GM18909 (cell line): ENCODE measurements around the gene PTGES3.
A peak's percentile ranks its signal among the peaks of the same experiment; 100 is the strongest.
"Not testable (repeated sequence)": the region's sequence is repeated elsewhere in the genome, so short reads cannot be mapped to it uniquely, and the experiment has no call there.

ENCODE experiments used
- ATAC-seq: cut with Tn5 transposase; IDR thresholded peaks from one replicate; pipeline ENCODE4 v1.9.1; 2021; ENCODE audit warnings: mild to moderate bottlenecking; ENCODE audit not compliant: unreplicated experiment, poor library complexity

Gene PTGES3

GRCh38 chr12:56713345-56713744 lies 25.3 kb upstream of the PTGES3 start:
- ATAC-seq: no peak

DNA sequence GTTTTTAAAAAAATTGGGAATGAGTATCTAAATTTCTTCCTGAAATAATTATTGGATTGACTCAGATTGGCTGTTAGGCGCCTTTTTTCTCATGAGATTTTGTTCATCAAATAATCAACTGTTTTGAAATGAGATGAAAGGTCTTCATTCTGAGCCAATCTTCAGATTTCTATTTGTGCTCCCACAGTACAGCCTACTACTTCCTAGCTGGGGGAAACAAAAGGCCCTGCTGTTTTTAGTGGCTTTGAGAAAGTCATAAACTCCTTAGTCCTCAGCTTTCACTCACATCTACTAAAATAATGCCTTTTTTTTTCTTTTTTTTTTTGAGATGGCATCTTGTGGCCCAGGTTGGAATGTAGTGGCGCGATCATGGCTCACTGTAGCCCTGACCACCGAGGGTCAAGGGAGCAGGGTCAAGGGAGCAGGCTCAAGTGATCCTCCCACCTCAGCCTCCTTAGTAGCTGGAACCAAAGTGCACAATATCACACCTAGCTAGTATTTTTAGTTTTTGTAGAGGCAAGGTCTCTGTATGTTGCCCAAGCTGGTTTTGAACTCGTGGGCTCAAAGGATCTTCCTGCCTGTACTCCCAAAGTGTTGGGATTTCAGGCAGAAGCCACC lies 21.8 kb upstream of the PTGES3 start:
- ATAC-seq: no peak

- ATAC-seq: not testable (repeated sequence)
These were observed 16.4 kb upstream of the PTGES3 start for GRCh38 chr12:56704522-56704921.

GRCh38 chr12:56699020-56699661 lies 11.1 kb upstream of the PTGES3 start:
- no peak for ATAC-seq

DNA sequence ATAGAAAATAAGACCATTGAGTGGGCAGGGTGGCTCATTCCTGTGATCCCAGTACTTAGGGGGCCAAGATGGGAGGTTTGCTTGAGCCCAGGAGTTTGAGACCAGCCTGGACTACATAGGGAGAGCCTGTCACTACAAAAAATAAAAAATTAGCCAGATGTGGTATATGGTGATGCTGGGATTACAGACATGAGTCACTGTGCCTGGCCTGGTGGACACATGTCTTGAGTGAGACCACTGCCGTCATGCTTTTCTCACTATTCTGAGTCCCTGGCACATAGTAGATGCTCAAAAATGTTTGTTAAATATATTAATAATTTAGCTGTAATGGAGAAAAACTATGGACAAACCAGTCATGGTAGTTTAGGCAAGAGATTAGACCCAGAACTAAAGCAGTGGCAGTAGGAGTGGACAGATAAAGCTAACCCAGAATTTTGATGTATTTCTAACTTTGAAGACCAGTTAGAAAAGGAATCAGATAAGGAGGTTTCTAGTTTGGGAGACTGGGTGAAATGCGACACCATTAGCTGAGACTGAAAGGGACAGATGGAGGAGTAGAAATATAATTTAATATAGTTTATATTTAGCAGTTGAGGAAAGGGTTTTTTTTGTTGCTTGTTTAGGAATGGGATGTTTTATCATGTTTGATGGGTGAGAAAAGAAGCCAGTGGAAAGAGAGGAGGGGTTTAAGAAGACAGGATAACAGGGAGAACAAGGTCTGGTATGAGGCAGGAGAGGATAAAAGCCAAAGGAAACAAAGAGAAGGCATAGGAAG lies 7.4 kb upstream of the PTGES3 start:
- no peak for ATAC-seq

DNA sequence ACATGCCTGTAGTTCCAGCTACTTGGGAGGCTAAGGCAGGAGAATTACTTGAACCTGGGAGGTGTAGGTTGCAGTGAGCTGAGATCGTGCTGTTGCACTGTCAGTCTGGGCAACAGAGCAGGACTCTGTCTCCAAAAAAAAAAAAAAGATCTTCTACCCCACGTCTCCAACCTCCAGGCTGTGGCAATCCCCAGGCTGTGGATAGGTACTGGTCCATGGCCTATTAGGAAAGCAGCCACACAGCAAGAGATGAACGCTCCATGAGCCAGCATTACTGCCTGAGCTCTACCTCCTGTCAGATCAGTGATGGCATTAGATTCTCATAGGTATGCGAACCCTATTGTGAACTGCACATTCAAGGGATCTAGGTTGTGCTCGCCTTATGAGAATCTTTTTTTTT lies 6.1 kb upstream of the PTGES3 start:
- ATAC-seq: no peak

DNA sequence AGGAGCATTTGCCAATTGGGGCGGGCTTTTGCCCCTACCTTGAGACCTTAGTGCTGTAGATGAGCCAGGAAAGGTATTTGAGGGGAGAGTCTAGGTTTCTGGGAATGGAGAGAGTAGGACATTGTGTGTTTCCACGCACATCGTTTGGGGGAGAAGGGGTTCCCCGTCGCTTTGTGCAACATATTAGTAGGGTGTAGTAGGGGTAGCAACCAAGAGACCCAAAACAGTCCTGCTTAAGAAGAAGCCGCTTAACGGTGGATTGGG lies 694 bp upstream of the PTGES3 start:
- ATAC-seq: no peak

GRCh38 chr12:56687223-56688128 lies 608 bp downstream of the PTGES3 start:
- ATAC-seq: peak; percentile 7

DNA sequence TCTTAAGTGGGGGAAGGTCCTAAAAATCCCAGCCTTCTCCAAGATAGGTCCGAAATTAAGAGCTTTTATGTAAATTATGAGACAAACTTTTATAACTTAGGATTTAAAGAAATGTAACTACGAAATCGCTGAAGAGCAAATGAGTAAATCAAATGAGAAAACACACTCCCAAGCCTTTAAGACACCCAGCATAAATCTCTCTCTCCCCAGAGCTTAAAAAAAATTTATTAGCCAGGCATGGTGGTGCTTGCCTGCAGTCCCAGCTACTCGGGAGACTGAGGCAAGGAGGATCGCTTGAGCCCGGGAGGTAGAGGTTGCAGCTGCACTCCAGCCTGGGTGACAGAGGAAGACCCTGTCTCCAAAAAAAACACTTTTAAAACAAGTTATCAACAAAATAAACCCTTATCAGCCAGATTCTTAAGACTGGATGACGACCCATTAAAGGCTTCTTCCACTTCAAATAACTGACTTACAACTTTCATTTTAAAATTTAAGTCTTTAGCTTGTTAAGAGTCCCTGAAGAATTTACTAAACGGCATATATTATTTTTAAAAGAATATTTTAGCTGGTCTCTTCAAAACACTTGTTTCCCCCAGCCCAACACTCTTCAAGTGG lies 3.2 kb downstream of the PTGES3 start:
- ATAC-seq: no peak

GRCh38 chr12:56682323-56682722 lies 5.8 kb downstream of the PTGES3 start:
- no peak for ATAC-seq

DNA sequence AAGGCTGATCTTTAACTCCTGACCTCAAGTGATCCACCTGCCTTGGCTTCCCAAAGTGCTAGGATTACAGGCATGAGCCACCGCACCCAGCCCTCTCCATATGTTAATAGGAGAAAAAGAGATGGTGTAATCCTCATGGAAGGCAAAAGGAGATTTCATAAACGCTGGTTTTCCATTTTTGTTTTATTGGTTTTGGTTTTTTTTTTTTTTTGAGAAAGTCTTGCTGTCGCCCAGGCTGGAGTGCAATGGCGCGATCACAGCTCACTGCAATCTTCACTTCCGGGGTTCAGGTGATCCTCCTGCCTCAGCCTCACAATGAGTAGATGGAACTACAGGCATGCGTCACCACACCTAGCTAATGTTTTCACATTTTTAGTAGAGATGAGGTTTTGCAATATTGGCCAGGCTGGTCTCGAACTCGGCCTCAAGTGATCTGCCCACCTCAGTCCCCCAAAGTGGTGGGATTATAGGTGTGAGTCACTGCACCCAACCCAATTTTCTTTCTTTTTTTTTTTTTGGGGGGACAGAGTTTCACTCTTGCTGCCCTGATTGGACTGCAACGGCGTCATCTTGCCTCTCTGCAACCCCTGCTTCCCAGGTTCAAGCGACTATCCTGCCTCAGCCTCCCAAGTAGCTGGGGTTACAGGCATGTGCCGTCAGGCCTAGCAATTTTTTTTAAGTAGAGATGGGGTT lies 8.1 kb downstream of the PTGES3 start:
- ATAC-seq: no peak

DNA sequence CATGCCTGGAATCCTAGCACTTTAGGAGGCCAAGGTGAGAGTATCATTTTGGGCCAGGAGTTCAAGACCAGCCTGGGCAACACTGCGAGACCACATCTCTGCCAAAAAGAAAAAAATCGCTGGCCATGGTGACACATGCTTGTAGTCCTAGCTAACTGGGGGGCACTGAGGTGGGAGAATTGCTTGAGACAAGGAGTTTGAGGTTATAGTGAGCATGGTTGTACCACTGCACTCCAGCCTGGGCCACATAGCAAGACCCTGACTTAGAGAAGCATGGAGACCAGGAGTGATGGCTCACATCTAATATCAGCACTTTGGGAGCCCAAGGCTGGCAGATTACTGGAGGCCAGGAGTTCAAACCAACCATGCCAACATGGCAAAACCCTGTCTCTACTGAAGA lies 9.2 kb downstream of the PTGES3 start:
- no peak for ATAC-seq

DNA sequence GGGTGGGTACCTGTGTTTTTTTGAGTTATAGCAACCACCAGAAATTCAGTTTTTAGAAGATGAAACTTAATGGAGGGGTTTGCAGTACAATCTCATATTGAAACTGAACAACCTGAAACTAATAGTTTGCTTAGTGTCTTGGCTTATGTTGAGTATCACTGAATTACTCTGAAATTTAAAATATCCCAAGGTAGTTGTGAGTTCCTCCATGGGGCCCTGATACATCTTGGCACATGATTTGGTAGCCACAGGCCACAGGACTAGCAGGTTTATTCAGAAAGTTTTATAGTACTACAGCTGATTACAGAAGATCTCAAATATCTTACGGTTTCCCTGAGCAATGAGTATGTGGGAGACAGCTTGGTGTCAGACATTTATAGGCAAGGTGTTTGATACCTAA lies 10.4 kb downstream of the PTGES3 start:
- peak; percentile 60 for ATAC-seq

- ATAC-seq: no peak
These were observed 11.1 kb downstream of the PTGES3 start for GRCh38 chr12:56676851-56677580.

DNA sequence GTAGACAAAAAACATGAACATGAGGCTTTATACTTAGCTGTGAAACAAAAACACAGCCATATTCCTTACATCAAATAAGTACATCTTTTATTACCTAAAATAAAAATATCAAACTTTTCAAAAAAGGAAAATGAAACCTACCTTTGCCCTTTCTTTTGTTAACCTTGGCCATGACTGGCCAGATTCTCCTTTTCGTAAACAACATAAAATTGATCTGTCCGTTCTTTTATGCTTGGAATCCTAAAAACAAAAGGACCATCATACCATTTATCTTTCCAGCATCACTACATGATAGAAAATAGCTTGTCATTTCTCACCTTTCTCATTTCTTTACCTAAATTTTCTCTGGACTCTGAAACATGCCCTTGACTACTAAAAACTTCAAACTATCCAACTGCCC lies 16.5 kb downstream of the PTGES3 start:
- no peak for ATAC-seq

DNA sequence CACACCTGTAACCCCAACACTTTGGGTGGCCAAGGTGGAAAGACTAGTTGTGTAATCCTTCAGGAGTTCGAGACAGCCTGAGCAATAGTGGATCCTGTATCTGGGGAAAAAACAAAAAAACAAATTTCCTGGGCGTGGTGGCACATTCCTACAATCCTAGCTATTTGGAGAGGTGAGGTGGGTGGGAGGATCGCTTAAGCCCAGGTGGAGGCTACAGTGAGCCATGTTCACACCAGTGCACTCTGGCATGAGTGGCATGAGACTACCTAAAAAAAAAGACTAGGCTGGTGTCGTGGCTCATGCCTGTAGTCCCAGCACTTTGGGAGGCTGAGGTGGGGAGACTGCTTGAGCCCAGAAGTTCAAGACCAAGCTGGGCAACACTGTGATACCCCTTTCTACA lies 17.2 kb downstream of the PTGES3 start:
- ATAC-seq: no peak

DNA sequence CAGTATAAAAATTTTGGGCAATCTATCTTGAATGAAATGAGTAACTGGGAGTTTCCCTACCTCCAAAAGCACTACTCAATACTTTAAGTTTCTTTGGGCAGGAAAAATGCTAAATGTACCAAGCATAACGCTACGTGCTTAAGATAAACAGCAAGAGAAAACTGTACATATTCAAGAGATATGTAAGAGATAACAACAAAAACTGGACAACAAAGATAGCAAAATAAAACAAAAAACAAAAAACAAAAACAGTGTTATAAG lies 20.0 kb downstream of the PTGES3 start:
- ATAC-seq: no peak

GRCh38 chr12:56661979-56662638 lies 26.0 kb downstream of the PTGES3 start:
- ATAC-seq: no peak

DNA sequence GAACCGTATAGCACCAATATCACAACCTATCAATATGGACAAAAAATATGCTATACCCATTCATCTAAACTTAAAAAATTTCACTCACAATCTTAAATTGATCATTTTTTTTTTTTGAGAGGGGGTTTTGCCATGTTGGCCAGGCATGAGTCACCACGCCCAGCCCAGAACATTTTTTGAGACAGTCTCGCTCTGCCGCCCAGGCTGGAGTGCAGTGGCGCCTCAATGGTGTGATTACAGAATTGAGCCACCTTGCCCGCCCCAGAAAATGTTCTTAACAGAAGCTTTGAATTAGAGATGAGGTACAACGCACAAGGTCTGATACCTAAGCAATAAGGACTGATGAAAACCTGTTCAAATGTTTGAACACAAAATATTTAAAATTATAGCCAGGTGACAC lies 26.5 kb downstream of the PTGES3 start:
- ATAC-seq: no peak
